ENCODE measurements around the gene TMEM14A. TPM values are rescaled to one million over a fixed set of nuclear protein-coding genes. Genes with fewer than 3 reads are reported as not detected.

Gene TMEM14A
- total and polyA plus RNA-seq, 4 experiments from 2014 or later, result 9.5 to 58.1 (median 20.3) TPM

- POLR2A ChIA-PET (ENCODE audit: partially characterized antibody), result interaction anchor here (1.3 kb wide), 1 partner anchor 379 kb away, joined by 3 read pairs; no protein-coding TSS in a partner anchor
- H3K27ac Mint-ChIP-seq, result no peak overlapping the region
- H3K4me1 Mint-ChIP-seq, result peaks cover 0 to 1% (median 0%) of the 10 kb centered on the region in 4 donors
- no peaks in the 10 kb centered on the region for H3K36me3 ChIP-seq (ENCODE audit: insufficient read depth, low read length)
- CTCF ChIA-PET (ENCODE audit: partially characterized antibody), result interaction anchor here (1.0 to 2.3 kb wide), 9 partner anchors 12 to 378 kb away, joined by 3 to 25 read pairs (median 5); no protein-coding TSS in a partner anchor
- peak; percentile 37 to 56 (median 44) for DNase-seq
- intact Hi-C loops (cut with micrococcal nuclease), result no loop called here
- H3K9me3 Mint-ChIP-seq, result no peaks in the 10 kb centered on the region
- peak overlapping the region; percentile 2 for H3K27ac ChIP-seq (ENCODE audit: low read depth, low read length)
- H3K36me3 Mint-ChIP-seq, result no peaks in the 10 kb centered on the region
- H3K27me3 Mint-ChIP-seq, result peaks cover 1 to 2% of the 10 kb centered on the region in 2 donors
- H3K9me3 ChIP-seq (ENCODE audit: control insufficient read depth in 1 of 2, low read length in 2 of 2), result no peaks in the 10 kb centered on the region
- no peak overlapping the region for H3K4me3 Mint-ChIP-seq
- H3K27me3 ChIP-seq (ENCODE audit: insufficient read depth, low read length), result no peaks in the 10 kb centered on the region
- peaks cover 13% of the 10 kb centered on the region for H3K4me1 ChIP-seq (ENCODE audit: insufficient read depth, low read length)
- peak overlapping the region; percentile 48 to 66 for H3K4me3 ChIP-seq (ENCODE audit: low read length in 2 of 2)
Observed at GRCh38 chr6:52664186-52664990, 6.5 kb upstream of the TMEM14A start.

GRCh38 chr6:52664991-52665686 lies 5.8 kb upstream of the TMEM14A start:
- intact Hi-C loops (cut with micrococcal nuclease), result no loop called here
- ChIA-PET POLR2A (ENCODE audit: partially characterized antibody) (interaction anchor here (1.3 kb wide), 1 partner anchor 379 kb away, joined by 3 read pairs; no protein-coding TSS in a partner anchor), CTCF (ENCODE audit: partially characterized antibody) (interaction anchor here (0.9 to 2.3 kb wide), 10 partner anchors 13 to 379 kb away, joined by 3 to 25 read pairs (median 4); no protein-coding TSS in a partner anchor)
- H3K4me3 ChIP-seq (ENCODE audit: low read length in 2 of 2), result peak overlapping the region in 1 of 2 donors; percentile 66
- no peaks in the 10 kb centered on the region for H3K27me3 ChIP-seq (ENCODE audit: insufficient read depth, low read length)
- H3K9me3 Mint-ChIP-seq, result no peaks in the 10 kb centered on the region
- H3K27me3 Mint-ChIP-seq, result peaks cover 0 to 2% of the 10 kb centered on the region in 2 donors
- no peak for DNase-seq
- H3K36me3 ChIP-seq (ENCODE audit: insufficient read depth, low read length), result no peaks in the 10 kb centered on the region
- peaks cover 2 to 5% (median 4%) of the 10 kb centered on the region in 4 donors for H3K4me1 Mint-ChIP-seq
- no peak overlapping the region for H3K27ac ChIP-seq (ENCODE audit: low read depth, low read length)
- H3K27ac Mint-ChIP-seq, result no peak overlapping the region
- no peak overlapping the region for H3K4me3 Mint-ChIP-seq
- no peaks in the 10 kb centered on the region for H3K36me3 Mint-ChIP-seq
- peaks cover 13% of the 10 kb centered on the region for H3K4me1 ChIP-seq (ENCODE audit: insufficient read depth, low read length)
- no peaks in the 10 kb centered on the region for H3K9me3 ChIP-seq (ENCODE audit: control insufficient read depth in 1 of 2, low read length in 2 of 2)

GRCh38 chr6:52666071-52666470 lies 4.8 kb upstream of the TMEM14A start:
- Histone ChIP-seq H3K27ac (ENCODE audit: low read depth, low read length) (no peak overlapping the region), H3K36me3 (ENCODE audit: insufficient read depth, low read length) (no peaks in the 10 kb centered on the region), H3K27me3 (ENCODE audit: insufficient read depth, low read length) (no peaks in the 10 kb centered on the region), H3K9me3 (ENCODE audit: control insufficient read depth in 1 of 2, low read length in 2 of 2) (no peaks in the 10 kb centered on the region), H3K4me1 (ENCODE audit: insufficient read depth, low read length) (peaks cover 20% of the 10 kb centered on the region), H3K4me3 (ENCODE audit: low read length in 2 of 2) (no peak overlapping the region)
- CTCF ChIA-PET (ENCODE audit: partially characterized antibody), result interaction anchor here (1.4 to 2.3 kb wide), 2 partner anchors 14 to 380 kb away, joined by 7 to 25 read pairs; no protein-coding TSS in a partner anchor
- POLR2A ChIA-PET (ENCODE audit: partially characterized antibody), result no interaction called here
- Mint-ChIP-seq H3K4me1 (peaks cover 3 to 12% (median 9%) of the 10 kb centered on the region in 4 donors), H3K9me3 (no peaks in the 10 kb centered on the region), H3K36me3 (no peaks in the 10 kb centered on the region), H3K27me3 (peaks cover 0 to 2% of the 10 kb centered on the region in 2 donors), H3K27ac (no peak overlapping the region), H3K4me3 (peak overlapping the region in 1 of 8 donors; percentile 13)
- intact Hi-C loops (cut with micrococcal nuclease), result no loop called here
- no peak for DNase-seq

- peaks cover 24% of the 10 kb centered on the region for H3K4me1 ChIP-seq (ENCODE audit: insufficient read depth, low read length)
- H3K4me3 ChIP-seq (ENCODE audit: low read length in 2 of 2), result no peak overlapping the region
- ChIA-PET CTCF (ENCODE audit: partially characterized antibody) (interaction anchor here (2.3 kb wide), 1 partner anchor 14 kb away, joined by 25 read pairs; no protein-coding TSS in a partner anchor), POLR2A (ENCODE audit: partially characterized antibody) (no interaction called here)
- H3K9me3 ChIP-seq (ENCODE audit: control insufficient read depth in 1 of 2, low read length in 2 of 2), result no peaks in the 10 kb centered on the region
- no peak overlapping the region for H3K4me3 Mint-ChIP-seq
- no peak overlapping the region for H3K27ac ChIP-seq (ENCODE audit: low read depth, low read length)
- H3K4me1 Mint-ChIP-seq, result peaks cover 3 to 17% (median 12%) of the 10 kb centered on the region in 4 donors
- intact Hi-C loops (cut with micrococcal nuclease), result no loop called here
- H3K9me3 Mint-ChIP-seq, result no peaks in the 10 kb centered on the region
- H3K27me3 ChIP-seq (ENCODE audit: insufficient read depth, low read length), result no peaks in the 10 kb centered on the region
- no peaks in the 10 kb centered on the region for H3K36me3 Mint-ChIP-seq
- no peak overlapping the region for H3K27ac Mint-ChIP-seq
- no peak for DNase-seq
- H3K36me3 ChIP-seq (ENCODE audit: insufficient read depth, low read length), result no peaks in the 10 kb centered on the region
- peaks cover 0 to 2% of the 10 kb centered on the region in 2 donors for H3K27me3 Mint-ChIP-seq
Observed at GRCh38 chr6:52666523-52666922, 4.4 kb upstream of the TMEM14A start.

- H3K27me3 Mint-ChIP-seq, result peaks cover 0 to 2% of the 10 kb centered on the region in 2 donors
- H3K4me1 Mint-ChIP-seq, result peaks cover 12 to 27% (median 22%) of the 10 kb centered on the region in 4 donors
- H3K27ac Mint-ChIP-seq, result no peak overlapping the region
- ChIA-PET POLR2A (ENCODE audit: partially characterized antibody) (no interaction called here), CTCF (ENCODE audit: partially characterized antibody) (interaction anchor here (1.0 to 1.3 kb wide), 2 partner anchors 15 to 250 kb away, joined by 3 to 5 read pairs; no protein-coding TSS in a partner anchor)
- no peaks in the 10 kb centered on the region for H3K9me3 Mint-ChIP-seq
- no peaks in the 10 kb centered on the region for H3K36me3 Mint-ChIP-seq
- intact Hi-C loops (cut with micrococcal nuclease), result no loop called here
- Histone ChIP-seq H3K27me3 (ENCODE audit: insufficient read depth, low read length) (no peaks in the 10 kb centered on the region), H3K4me3 (ENCODE audit: low read length in 2 of 2) (no peak overlapping the region), H3K27ac (ENCODE audit: low read depth, low read length) (no peak overlapping the region), H3K36me3 (ENCODE audit: insufficient read depth, low read length) (no peaks in the 10 kb centered on the region), H3K4me1 (ENCODE audit: insufficient read depth, low read length) (peaks cover 35% of the 10 kb centered on the region), H3K9me3 (ENCODE audit: control insufficient read depth in 1 of 2, low read length in 2 of 2) (no peaks in the 10 kb centered on the region)
- no peak overlapping the region for H3K4me3 Mint-ChIP-seq
- no peak for DNase-seq
Observed at GRCh38 chr6:52667572-52667971, 3.3 kb upstream of the TMEM14A start.

- H3K4me1 ChIP-seq (ENCODE audit: insufficient read depth, low read length), result peaks cover 25% of the 10 kb centered on the region
- H3K9me3 ChIP-seq (ENCODE audit: control insufficient read depth in 1 of 2, low read length in 2 of 2), result no peaks in the 10 kb centered on the region
- peaks cover 0 to 2% of the 10 kb centered on the region in 2 donors for H3K27me3 Mint-ChIP-seq
- H3K36me3 Mint-ChIP-seq, result peaks cover 7 to 9% of the 10 kb centered on the region in 2 donors
- POLR2A ChIA-PET (ENCODE audit: partially characterized antibody), result no interaction called here
- H3K4me3 Mint-ChIP-seq, result peak overlapping the region; percentile 89 to 95 (median 92)
- intact Hi-C loops (cut with micrococcal nuclease), result loop anchor here (2.0 to 5.0 kb wide), 2 partner anchors 19 to 326 kb away; partner anchors contain the start of gene GSTA4
- no peaks in the 10 kb centered on the region for H3K27me3 ChIP-seq (ENCODE audit: insufficient read depth, low read length)
- H3K9me3 Mint-ChIP-seq, result no peaks in the 10 kb centered on the region
- H3K36me3 ChIP-seq (ENCODE audit: insufficient read depth, low read length), result no peaks in the 10 kb centered on the region
- DNase-seq, result no peak
- H3K27ac ChIP-seq (ENCODE audit: low read depth, low read length), result peak overlapping the region; percentile 50
- peak overlapping the region in 1 of 2 donors; percentile 84 for H3K4me3 ChIP-seq (ENCODE audit: low read length in 2 of 2)
- H3K27ac Mint-ChIP-seq, result peak overlapping the region in 5 of 7 donors; percentile 2 to 97 (median 92)
- peaks cover 23 to 32% (median 27%) of the 10 kb centered on the region in 4 donors for H3K4me1 Mint-ChIP-seq
- CTCF ChIA-PET (ENCODE audit: partially characterized antibody), result interaction anchor here (1.3 to 3.8 kb wide), 4 partner anchors 9 to 256 kb away, joined by 4 to 23 read pairs (median 10); no protein-coding TSS in a partner anchor
Observed at GRCh38 chr6:52671676-52672075, 763 bp downstream of the TMEM14A start.

Measured in CD4-positive, alpha-beta memory T cell (primary cell).